Kidney epithelial cell (primary cell): ENCODE measurements around the gene SLCO3A1. TPM values are rescaled to one million over a fixed set of nuclear protein-coding genes. Genes with fewer than 3 reads are reported as not detected.

ENCODE experiments used
- DNase-seq: peaks from one replicate; pipeline ENCODE4 v3.0.0-alpha.2; 2010; ENCODE audit warnings: low read depth
- H3K27me3 ChIP-seq: 2 replicates; pipeline ENCODE4 v1.6.0; 2011; ENCODE audit warnings: low read length; ENCODE audit not compliant: control insufficient read depth, insufficient read depth
- H3K36me3 ChIP-seq: 2 replicates; pipeline ENCODE4 v1.5.1; 2011; ENCODE audit warnings: low read length; ENCODE audit not compliant: control insufficient read depth, insufficient read depth
- H3K4me3 ChIP-seq: 2 replicates; pipeline ENCODE4 v1.5.1; 2011; ENCODE audit warnings: low read depth, mild to moderate bottlenecking, control low read depth, low read length
- CTCF ChIP-seq: IDR thresholded peaks from 2 replicates; pipeline ENCODE4 v1.5.1; 2011; ENCODE audit warnings: mild to moderate bottlenecking, moderate library complexity, low read length, control low read depth, inconsistent platforms; ENCODE audit not compliant: insufficient read depth, poor library complexity, severe bottlenecking
- total RNA-seq: library from RNA; depleted of rRNA; stranded (reverse); fragments of >200 nt; gene quantifications from 2 replicates; pipeline ENCODE4 v1.2.3, GENCODE V29; 2015

Gene SLCO3A1
- total RNA-seq, 1 donor from 2014 or later: 3.1 TPM

GRCh38 chr15:91826443-91826842, 27.1 kb upstream of the SLCO3A1 start:
- DNase-seq: no peak
- no peaks in the 10 kb centered on the region for H3K36me3 ChIP-seq
- H3K4me3 ChIP-seq: no peak overlapping the region
- H3K27me3 ChIP-seq: no peaks in the 10 kb centered on the region
- no peak for TF ChIP-seq CTCF

GRCh38 chr15:91833056-91833455, 20.5 kb upstream of the SLCO3A1 start:
- no peak for TF ChIP-seq CTCF
- no peaks in the 10 kb centered on the region for H3K27me3 ChIP-seq

GRCh38 chr15:91839867-91840266, 13.6 kb upstream of the SLCO3A1 start:
- DNase-seq: no peak
- no peak for TF ChIP-seq CTCF
- Histone ChIP-seq H3K27me3 (no peaks in the 10 kb centered on the region), H3K36me3 (no peaks in the 10 kb centered on the region), H3K4me3 (no peak overlapping the region)

More at GRCh38 chr15:91833056-91833455, 20.5 kb upstream of the SLCO3A1 start:
- no peaks in the 10 kb centered on the region for H3K36me3 ChIP-seq
- DNase-seq: no peak
- H3K4me3 ChIP-seq: no peak overlapping the region

- Histone ChIP-seq H3K4me3 (no peak overlapping the region), H3K27me3 (no peaks in the 10 kb centered on the region), H3K36me3 (no peaks in the 10 kb centered on the region)
- TF ChIP-seq CTCF: no peak
- no peak for DNase-seq
These were observed 11.6 kb upstream of the SLCO3A1 start for GRCh38 chr15:91841861-91842260.

GRCh38 chr15:91844341-91844740, 9.2 kb upstream of the SLCO3A1 start:
- Histone ChIP-seq H3K27me3 (no peaks in the 10 kb centered on the region), H3K4me3 (no peak overlapping the region), H3K36me3 (no peaks in the 10 kb centered on the region)
- no peak for DNase-seq
- no peak for TF ChIP-seq CTCF

GRCh38 chr15:91844928-91845327, 8.6 kb upstream of the SLCO3A1 start:
- Histone ChIP-seq H3K27me3 (no peaks in the 10 kb centered on the region), H3K36me3 (no peaks in the 10 kb centered on the region), H3K4me3 (no peak overlapping the region)
- no peak for DNase-seq
- no peak for TF ChIP-seq CTCF
